Right cardiac atrium (tissue), 5 donors: ENCODE measurements around the gene KRTAP10-3. TPM values are rescaled to one million over a fixed set of nuclear protein-coding genes. Genes with fewer than 3 reads are reported as not detected.
"Not testable (repeated sequence)": the region's sequence is repeated elsewhere in the genome, so short reads cannot be mapped to it uniquely, and the experiment has no call there.

Experiments
- ATAC-seq, 2 donors: fragments of 200-7000 bp; cut with Tn5 transposase; one replicate each; pipeline versions ENCODE4 v1.8.0 to v1.9.1; 2020; ENCODE audit warnings: moderate library complexity in 2 of 2, mild to moderate bottlenecking in 1 of 2
- DNase-seq, 3 donors: peaks; one replicate each; pipeline ENCODE4 v3.0.0-alpha.2; 2020
- H3K27ac ChIP-seq: one replicate; pipeline ENCODE4 v1.5.1; 2013; ENCODE audit warnings: mild to moderate bottlenecking, low read length, control low read depth, moderate library complexity
- H3K27me3 ChIP-seq: one replicate; pipeline ENCODE4 v1.6.1; 2013; ENCODE audit not compliant: control insufficient read depth, insufficient read depth
- H3K4me1 ChIP-seq: one replicate; pipeline ENCODE4 v1.6.1; 2013; ENCODE audit warnings: low read length; ENCODE audit not compliant: control insufficient read depth, insufficient read depth
- H3K4me3 ChIP-seq: one replicate; pipeline ENCODE4 v1.5.1; 2013; ENCODE audit warnings: low read length, control low read depth
- H3K9me3 ChIP-seq: one replicate; pipeline ENCODE4 v1.6.1; 2013; ENCODE audit warnings: low read length; ENCODE audit not compliant: control insufficient read depth
- WGBS: extraction: QIAGEN DNeasy Blood & Tissue Kit; methylation state at CpG from one replicate; pipeline ENCODE4 v1.1.7; 2013; 5-methylcytosine and 5-hydroxymethylcytosine counted together
- intact Hi-C, 4 donors: fragments of 100-400 bp; cut with DNase I; formaldehyde crosslinking; loops; one replicate each; pipeline versions ENCODE4 v1.11.0 to v1.14.0; 2022 to 2023
- polyA plus RNA-seq: library from polyadenylated mRNA; stranded (reverse); fragments of 200-250 nt; gene quantifications from one replicate; pipeline ENCODE4 v1.2.3, GENCODE V29; 2013
- total RNA-seq, 4 donors: library from RNA; stranded (reverse); fragmentation: NEBNext Ultra II Directional; extraction: Animal tissue kit (Norgen Biotek cat#: 25700); gene quantifications; one replicate each; pipeline ENCODE4 v1.2.1, GENCODE V29; 2021
- donor health status: healthy with polysubstance abuse.
- donor health status: DM: no; HTN: yes; CAD: no.
- donor health status: DM: no; HTN: no; CAD: no.
- donor health status: DM: no; HTN: yes; CAD: no; lungs with severe emphysema.
- donor health status: DM: yes; HTN: yes; CAD: no.

KRTAP10-3 gene
- total and polyA plus RNA-seq, 5 donors: not detected

DNA sequence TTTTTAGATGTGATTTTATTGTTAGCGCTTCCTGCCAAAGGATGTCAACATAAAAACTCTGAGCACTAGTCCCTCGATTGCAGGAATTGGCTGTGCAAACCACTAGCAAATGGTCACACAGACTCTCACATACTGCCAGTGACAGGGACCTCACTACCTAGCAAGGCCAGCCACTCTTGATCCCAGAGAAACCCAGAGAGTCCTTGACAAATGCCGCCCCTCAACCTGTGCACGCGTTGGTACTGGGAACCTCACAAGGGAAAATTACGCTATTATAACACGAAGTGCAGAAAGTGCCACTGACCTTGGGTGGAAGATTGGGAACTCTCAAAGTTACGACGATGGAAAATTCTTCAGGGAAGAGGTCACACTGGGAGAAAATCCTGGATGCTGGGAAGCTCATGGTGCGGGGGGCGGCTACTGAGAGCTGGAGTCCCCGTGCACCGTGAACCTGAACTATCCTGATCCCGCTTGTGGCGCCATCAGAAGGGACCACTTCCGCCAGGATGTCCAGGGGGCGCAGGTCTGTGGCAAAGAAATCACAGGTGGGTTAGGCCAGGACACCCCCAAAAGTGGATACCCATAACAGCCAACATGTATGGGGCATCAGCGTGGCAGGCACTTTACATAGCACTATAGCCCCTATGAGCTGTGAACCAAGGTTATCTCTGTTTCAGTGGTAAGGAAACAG, 9.0 kb upstream of the KRTAP10-3 start:
- H3K9me3 ChIP-seq: no peaks in the 10 kb centered on the region
- no peaks in the 10 kb centered on the region for H3K4me1 ChIP-seq
- intact Hi-C loops: no loop called here
- ATAC-seq: peak in 1 of 2 donors; percentile 11
- H3K27ac ChIP-seq: no peak overlapping the region
- no peaks in the 10 kb centered on the region for H3K27me3 ChIP-seq
- 90% methylated on average over 18 of the region's 18 CpGs for WGBS
- no peak overlapping the region for H3K4me3 ChIP-seq
- peak in 1 of 3 donors; percentile 48 for DNase-seq

DNA sequence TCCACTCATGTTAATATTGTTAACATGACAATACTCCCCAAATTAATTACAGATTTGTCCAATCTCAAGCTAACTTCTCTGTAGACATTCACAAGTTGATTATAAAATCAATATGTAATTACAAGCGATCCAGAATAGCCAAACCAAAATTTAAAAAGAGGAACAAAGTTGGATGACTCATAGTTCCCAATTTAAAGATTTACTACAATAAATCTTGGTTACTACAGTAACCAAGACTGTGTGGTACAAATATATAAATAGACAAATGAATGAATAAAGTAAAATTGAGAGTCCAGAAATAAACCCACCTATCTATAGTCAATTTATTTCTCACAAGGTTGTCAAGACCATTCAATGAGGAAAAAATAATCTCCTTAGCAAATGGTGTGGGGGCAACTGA, 7.8 kb upstream of the KRTAP10-3 start:
- Histone ChIP-seq H3K27ac (no peak overlapping the region), H3K4me3 (no peak overlapping the region), H3K9me3 (no peaks in the 10 kb centered on the region), H3K27me3 (no peaks in the 10 kb centered on the region), H3K4me1 (no peaks in the 10 kb centered on the region)
- WGBS: 65% methylated on average over 1 of the region's 1 CpG
- ATAC-seq: no peak
- no peak for DNase-seq
- intact Hi-C loops: no loop called here

- no peak for ATAC-seq
Measured at GRCh38 chr21:44564886-44565598, 6.4 kb upstream of the KRTAP10-3 start.

GRCh38 chr21:44564099-44564498, 5.5 kb upstream of the KRTAP10-3 start:
- ATAC-seq (no peak), DNase-seq (no peak)
- no peak overlapping the region for H3K4me3 ChIP-seq
- 98% methylated on average over 1 of the region's 1 CpG for whole genome bisulfite sequencing
- no peaks in the 10 kb centered on the region for H3K27me3 ChIP-seq
- intact Hi-C loops: no loop called here
- H3K27ac ChIP-seq: no peak overlapping the region
- no peaks in the 10 kb centered on the region for H3K9me3 ChIP-seq
- no peaks in the 10 kb centered on the region for H3K4me1 ChIP-seq

More at GRCh38 chr21:44564886-44565598, 6.4 kb upstream of the KRTAP10-3 start:
- Histone ChIP-seq H3K4me1 (no peaks in the 10 kb centered on the region), H3K9me3 (no peaks in the 10 kb centered on the region), H3K4me3 (no peak overlapping the region), H3K27me3 (no peaks in the 10 kb centered on the region), H3K27ac (no peak overlapping the region)
- intact Hi-C loops: no loop called here
- WGBS: 1% methylated on average over 1 of the region's 1 CpG
- no peak for DNase-seq

- H3K27me3 ChIP-seq, H3K27ac ChIP-seq, H3K4me1 ChIP-seq, ATAC-seq, H3K9me3 ChIP-seq, DNase-seq, intact Hi-C loops, H3K4me3 ChIP-seq: not testable (repeated sequence)
- WGBS: 69% methylated on average over 10 of the region's 10 CpGs
Measured at GRCh38 chr21:44558329-44558675, 293 bp downstream of the KRTAP10-3 start.

- Histone ChIP-seq H3K27me3 (no peaks in the 10 kb centered on the region), H3K4me1 (no peaks in the 10 kb centered on the region), H3K9me3 (no peaks in the 10 kb centered on the region), H3K27ac (no peak overlapping the region), H3K4me3 (no peak overlapping the region)
- ATAC-seq (no peak), DNase-seq (peak in 1 of 3 donors; percentile 41)
- 44% methylated on average over 30 of the region's 30 CpGs for WGBS
- intact Hi-C loops: no loop called here
Measured at GRCh38 chr21:44557491-44558328, 885 bp downstream of the KRTAP10-3 start.

DNA sequence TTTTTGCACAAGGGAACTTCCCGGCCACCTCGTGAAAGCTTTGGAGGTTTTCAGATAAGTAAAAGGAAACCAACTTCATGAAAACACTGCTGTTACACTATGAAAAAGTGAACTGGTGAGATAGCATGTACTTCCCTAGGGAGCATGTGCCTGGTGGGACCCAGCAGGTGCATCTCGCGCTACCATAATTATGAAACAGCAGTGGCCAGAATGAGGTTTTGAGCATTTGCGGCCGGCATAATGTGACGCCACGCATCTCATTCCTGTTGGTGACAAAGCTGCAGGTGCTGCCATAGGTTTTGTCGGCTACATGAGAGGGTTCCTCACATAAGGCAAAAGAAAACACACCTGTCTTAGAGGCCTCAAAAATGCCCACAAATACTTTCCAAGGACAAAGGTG, 1.7 kb downstream of the KRTAP10-3 start:
- H3K27ac ChIP-seq: no peak overlapping the region
- no peak for ATAC-seq
- H3K27me3 ChIP-seq: no peaks in the 10 kb centered on the region
- no peaks in the 10 kb centered on the region for H3K4me1 ChIP-seq
- DNase-seq: no peak
- H3K4me3 ChIP-seq: no peak overlapping the region
- WGBS: 76% methylated on average over 9 of the region's 9 CpGs
- intact Hi-C loops: no loop called here
- no peaks in the 10 kb centered on the region for H3K9me3 ChIP-seq

- no peak overlapping the region for H3K4me3 ChIP-seq
- intact Hi-C loops: no loop called here
- H3K9me3 ChIP-seq: no peaks in the 10 kb centered on the region
- H3K4me1 ChIP-seq: no peaks in the 10 kb centered on the region
- no peak overlapping the region for H3K27ac ChIP-seq
- peak in 1 of 3 donors; percentile 37 for DNase-seq
- 79% methylated on average over 13 of the region's 13 CpGs for WGBS
- no peak for ATAC-seq
- H3K27me3 ChIP-seq: no peaks in the 10 kb centered on the region
Measured at GRCh38 chr21:44555200-44555875, 3.3 kb downstream of the KRTAP10-3 start.

DNA sequence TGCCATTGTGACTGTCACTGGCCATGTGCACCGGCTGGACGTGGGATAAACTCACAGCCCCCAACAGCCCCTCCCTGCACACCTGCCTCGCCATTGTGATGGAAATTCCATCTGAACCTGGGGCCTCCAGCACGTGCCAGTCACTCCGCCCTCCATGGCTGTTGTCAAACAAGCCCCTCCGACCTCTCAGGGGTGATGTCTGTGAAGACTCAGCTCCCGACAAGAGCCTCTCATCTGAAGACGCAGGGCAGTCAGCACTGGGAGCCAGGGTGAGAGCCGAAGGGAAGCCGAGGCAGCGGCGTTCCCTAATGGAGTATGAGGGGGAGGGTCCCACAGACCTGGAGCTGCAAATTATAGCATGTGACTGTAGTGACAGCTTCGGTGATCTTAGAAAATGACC, 5.9 kb downstream of the KRTAP10-3 start:
- DNase-seq (peak in 1 of 3 donors; percentile 47), ATAC-seq (no peak)
- intact Hi-C loops: no loop called here
- Histone ChIP-seq H3K27me3 (no peaks in the 10 kb centered on the region), H3K9me3 (no peaks in the 10 kb centered on the region), H3K4me3 (no peak overlapping the region), H3K4me1 (no peaks in the 10 kb centered on the region), H3K27ac (no peak overlapping the region)
- 65% methylated on average over 13 of the region's 13 CpGs for WGBS

- Histone ChIP-seq H3K27me3 (no peaks in the 10 kb centered on the region), H3K4me1 (no peaks in the 10 kb centered on the region), H3K9me3 (no peaks in the 10 kb centered on the region), H3K4me3 (no peak overlapping the region), H3K27ac (no peak overlapping the region)
- WGBS: 93% methylated on average over 6 of the region's 6 CpGs
- ATAC-seq (no peak), DNase-seq (no peak)
- intact Hi-C loops: no loop called here
Measured at GRCh38 chr21:44552136-44552535, 6.5 kb downstream of the KRTAP10-3 start.
